GM12892 (cell line): ENCODE results near the gene SRRM3.

Experiments
- DNase-seq: peaks from one replicate; pipeline ENCODE4 v3.0.0; 2011; ENCODE audit not compliant: insufficient read length
- FAIRE-seq: peaks from 2 replicates; lab custom pipeline; 2011; peaks lifted over from hg19 to GRCh38; lab: Jason Lieb, UNC
- POLR2A ChIP-seq: IDR thresholded peaks from 2 replicates; pipeline ENCODE4 v1.6.1; 2011; ENCODE audit warnings: low read depth, low read length, control low read depth
- POLR2AphosphoS5 ChIP-seq: IDR thresholded peaks from 2 replicates; pipeline ENCODE4 v1.6.1; 2011; ENCODE audit warnings: low read depth, low read length, control low read depth
- TAF1 ChIP-seq: IDR thresholded peaks from 2 replicates; pipeline ENCODE4 v1.6.1; 2011; ENCODE audit warnings: low read depth, mild to moderate bottlenecking, control low read depth, low read length, borderline replicate concordance

SRRM3 gene

GRCh38 chr7:76317782-76318487 is 116.2 kb downstream of the SRRM3 start:
- peak; percentile 96 for DNase-seq
- TF ChIP-seq POLR2A (peak; percentile 80; the same call in 1 of the 2 replicates), POLR2AphosphoS5 (peak; percentile 76), TAF1 (no peak)
- FAIRE-seq = peak; percentile 91

- TF ChIP-seq POLR2AphosphoS5 = peak; percentile 80
- peak; percentile 58; the same call in 1 of the 2 replicates for TF ChIP-seq POLR2A
- 0 out of 2 replicates have a peak, but pooled peaks have one; percentile 12 for TF ChIP-seq TAF1
- peak; percentile 73 for DNase-seq
- peak; percentile 87 for FAIRE-seq
These were observed 117.0 kb downstream of the SRRM3 start for GRCh38 chr7:76318488-76319353.

- TF ChIP-seq POLR2AphosphoS5 (peak; percentile 16; the same call in 1 of the 2 replicates), TAF1 (no peak), POLR2A (no peak)
- DNase-seq (no peak), FAIRE-seq (no peak)
These were observed 123.4 kb downstream of the SRRM3 start for GRCh38 chr7:76325092-76325491.

- TF ChIP-seq TAF1 (no peak), POLR2A (no peak), POLR2AphosphoS5 (no peak)
- DNase-seq = no peak
- no peak for FAIRE-seq
These were observed 124.1 kb downstream of the SRRM3 start for GRCh38 chr7:76325811-76326210.

GRCh38 chr7:76326646-76327233 is 125.0 kb downstream of the SRRM3 start:
- FAIRE-seq (no peak), DNase-seq (no peak)
- TF ChIP-seq POLR2AphosphoS5 = no peak
- no peak for TF ChIP-seq POLR2A
- no peak for TF ChIP-seq TAF1

- FAIRE-seq (no peak), DNase-seq (no peak)
- TF ChIP-seq TAF1 (no peak), POLR2A (no peak), POLR2AphosphoS5 (no peak)
These were observed 125.9 kb downstream of the SRRM3 start for GRCh38 chr7:76327610-76328009.

- TF ChIP-seq POLR2AphosphoS5 (no peak), TAF1 (no peak), POLR2A (no peak)
- no peak for FAIRE-seq
- no peak for DNase-seq
These were observed 126.7 kb downstream of the SRRM3 start for GRCh38 chr7:76328389-76328788.

- no peak for FAIRE-seq
- DNase-seq = no peak
- TF ChIP-seq POLR2AphosphoS5 (no peak), POLR2A (no peak), TAF1 (no peak)
These were observed 127.8 kb downstream of the SRRM3 start for GRCh38 chr7:76329479-76329878.

GRCh38 chr7:76330261-76330660 is 128.6 kb downstream of the SRRM3 start:
- no peak for TF ChIP-seq TAF1
- no peak for TF ChIP-seq POLR2A
- no peak for TF ChIP-seq POLR2AphosphoS5
- FAIRE-seq (no peak), DNase-seq (no peak)

GRCh38 chr7:76330673-76331072 is 129.0 kb downstream of the SRRM3 start:
- FAIRE-seq (no peak), DNase-seq (no peak)
- no peak for TF ChIP-seq POLR2AphosphoS5
- TF ChIP-seq POLR2A = no peak
- TF ChIP-seq TAF1 = no peak

GRCh38 chr7:76332078-76332477 is 130.4 kb downstream of the SRRM3 start:
- DNase-seq (no peak), FAIRE-seq (no peak)
- TF ChIP-seq POLR2A = no peak
- no peak for TF ChIP-seq POLR2AphosphoS5
- no peak for TF ChIP-seq TAF1
